Kidney epithelial cell (primary cell): ENCODE results near the gene HNRNPA0. TPM values are rescaled to one million over a fixed set of nuclear protein-coding genes. Genes with fewer than 3 reads are reported as not detected.
A peak's percentile ranks its signal among the peaks of the same experiment; 100 is the strongest.

Experiments
- DNase-seq: peaks from one replicate; pipeline ENCODE4 v3.0.0-alpha.2; 2010; ENCODE audit warnings: low read depth
- H3K27me3 ChIP-seq: 2 replicates; pipeline ENCODE4 v1.6.0; 2011; ENCODE audit warnings: low read length; ENCODE audit not compliant: control insufficient read depth, insufficient read depth
- H3K36me3 ChIP-seq: 2 replicates; pipeline ENCODE4 v1.5.1; 2011; ENCODE audit warnings: low read length; ENCODE audit not compliant: control insufficient read depth, insufficient read depth
- H3K4me3 ChIP-seq: 2 replicates; pipeline ENCODE4 v1.5.1; 2011; ENCODE audit warnings: low read depth, mild to moderate bottlenecking, control low read depth, low read length
- CTCF ChIP-seq: IDR thresholded peaks from 2 replicates; pipeline ENCODE4 v1.5.1; 2011; ENCODE audit warnings: mild to moderate bottlenecking, moderate library complexity, low read length, control low read depth, inconsistent platforms; ENCODE audit not compliant: insufficient read depth, poor library complexity, severe bottlenecking
- total RNA-seq: library from RNA; depleted of rRNA; stranded (reverse); fragments of >200 nt; gene quantifications from 2 replicates; pipeline ENCODE4 v1.2.3, GENCODE V29; 2015

Gene HNRNPA0
- total RNA-seq, result 14.7 TPM in 2 replicates

GRCh38 chr5:137754188-137754960 lies at the start of gene HNRNPA0:
TSS of gene HNRNPA0 (minus strand) at chr5:137754363. CDS start at chr5:137754066, 297 bp downstream.
- no peak for TF ChIP-seq CTCF
- DNase-seq, result peak; percentile 83
- Histone ChIP-seq H3K4me3 (peak within 1 kb of the TSS; percentile 74), H3K36me3 (no peaks in the 10 kb centered on the region), H3K27me3 (no peaks in the 10 kb centered on the region)

- no peak for DNase-seq
- TF ChIP-seq CTCF, result no peak
These were observed 48.4 kb upstream of the HNRNPA0 start for GRCh38 chr5:137802282-137803210.

GRCh38 chr5:137800700-137801411 lies 46.7 kb upstream of the HNRNPA0 start:
- Histone ChIP-seq H3K36me3 (no peaks in the 10 kb centered on the region), H3K4me3 (no peak overlapping the region), H3K27me3 (no peaks in the 10 kb centered on the region)
- DNase-seq, result no peak
- TF ChIP-seq CTCF, result no peak

More at GRCh38 chr5:137802282-137803210, 48.4 kb upstream of the HNRNPA0 start:
- Histone ChIP-seq H3K4me3 (no peak overlapping the region), H3K36me3 (no peaks in the 10 kb centered on the region), H3K27me3 (no peaks in the 10 kb centered on the region)

GRCh38 chr5:137796279-137796678 lies 42.1 kb upstream of the HNRNPA0 start:
- H3K36me3 ChIP-seq, result no peaks in the 10 kb centered on the region
- DNase-seq, result no peak
- TF ChIP-seq CTCF, result no peak
- no peak overlapping the region for H3K4me3 ChIP-seq
- no peaks in the 10 kb centered on the region for H3K27me3 ChIP-seq

GRCh38 chr5:137794863-137795262 lies 40.7 kb upstream of the HNRNPA0 start:
- Histone ChIP-seq H3K27me3 (no peaks in the 10 kb centered on the region), H3K36me3 (no peaks in the 10 kb centered on the region), H3K4me3 (no peak overlapping the region)
- no peak for DNase-seq
- TF ChIP-seq CTCF, result no peak
